ENCODE measurements around the gene DUSP6. TPM values are rescaled to one million over a fixed set of nuclear protein-coding genes. Genes with fewer than 3 reads are reported as not detected.

The DUSP6 gene
- total RNA-seq, 1 experiment from 2014 or later: 20.3 TPM

DNA sequence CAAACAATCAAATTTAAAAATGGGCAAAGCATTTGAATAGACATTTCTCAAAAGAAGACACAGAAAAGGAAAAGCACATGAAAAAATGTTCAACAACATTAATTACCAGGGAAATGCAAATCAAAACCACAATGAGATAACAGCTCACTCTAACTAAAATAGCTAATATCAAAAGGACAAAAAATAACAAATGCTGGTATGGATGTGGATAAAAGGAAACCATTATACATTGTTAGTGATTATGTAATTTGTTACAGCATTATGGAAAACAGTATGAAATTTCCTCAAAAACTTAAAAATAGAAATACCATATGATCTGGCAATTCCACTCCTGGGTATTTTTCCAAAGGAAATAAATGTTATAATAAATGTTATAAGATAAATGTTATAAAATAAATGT lies 52.9 kb downstream of the DUSP6 start:
- Histone ChIP-seq H3K9me3 (ENCODE audit: control insufficient read depth, insufficient read depth, low read depth, low read length) (no peaks in the 10 kb centered on the region), H3K27me3 (ENCODE audit: control insufficient read depth, insufficient read depth, low read length) (no peaks in the 10 kb centered on the region), H3K4me1 (ENCODE audit: control insufficient read depth, insufficient read depth, low read length) (no peaks in the 10 kb centered on the region), H3K4me3 (ENCODE audit: low read depth in 2 of 2, low read length in 2 of 2) (no peak overlapping the region), H3K27ac (ENCODE audit: low read length) (no peak overlapping the region), H3K36me3 (ENCODE audit: control insufficient read depth, insufficient read depth, low read length) (no peaks in the 10 kb centered on the region)
- TF ChIP-seq, protein P1, sequence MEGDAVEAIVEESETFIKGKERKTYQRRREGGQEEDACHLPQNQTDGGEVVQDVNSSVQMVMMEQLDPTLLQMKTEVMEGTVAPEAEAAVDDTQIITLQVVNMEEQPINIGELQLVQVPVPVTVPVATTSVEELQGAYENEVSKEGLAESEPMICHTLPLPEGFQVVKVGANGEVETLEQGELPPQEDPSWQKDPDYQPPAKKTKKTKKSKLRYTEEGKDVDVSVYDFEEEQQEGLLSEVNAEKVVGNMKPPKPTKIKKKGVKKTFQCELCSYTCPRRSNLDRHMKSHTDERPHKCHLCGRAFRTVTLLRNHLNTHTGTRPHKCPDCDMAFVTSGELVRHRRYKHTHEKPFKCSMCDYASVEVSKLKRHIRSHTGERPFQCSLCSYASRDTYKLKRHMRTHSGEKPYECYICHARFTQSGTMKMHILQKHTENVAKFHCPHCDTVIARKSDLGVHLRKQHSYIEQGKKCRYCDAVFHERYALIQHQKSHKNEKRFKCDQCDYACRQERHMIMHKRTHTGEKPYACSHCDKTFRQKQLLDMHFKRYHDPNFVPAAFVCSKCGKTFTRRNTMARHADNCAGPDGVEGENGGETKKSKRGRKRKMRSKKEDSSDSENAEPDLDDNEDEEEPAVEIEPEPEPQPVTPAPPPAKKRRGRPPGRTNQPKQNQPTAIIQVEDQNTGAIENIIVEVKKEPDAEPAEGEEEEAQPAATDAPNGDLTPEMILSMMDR (IDR thresholded peaks at IDR 0.05): no peak
- TF ChIP-seq TCF7L2 (IDR thresholded peaks at IDR 0.05; ENCODE audit: low read depth, low read length) (no peak), POLR2AphosphoS5 (IDR thresholded peaks at IDR 0.05; ENCODE audit: low read depth, low read length) (no peak), SIN3A (IDR thresholded peaks at IDR 0.05; ENCODE audit: borderline replicate concordance, insufficient read depth, low read depth, low read length) (no peak)
- TF ChIP-seq, protein P2, sequence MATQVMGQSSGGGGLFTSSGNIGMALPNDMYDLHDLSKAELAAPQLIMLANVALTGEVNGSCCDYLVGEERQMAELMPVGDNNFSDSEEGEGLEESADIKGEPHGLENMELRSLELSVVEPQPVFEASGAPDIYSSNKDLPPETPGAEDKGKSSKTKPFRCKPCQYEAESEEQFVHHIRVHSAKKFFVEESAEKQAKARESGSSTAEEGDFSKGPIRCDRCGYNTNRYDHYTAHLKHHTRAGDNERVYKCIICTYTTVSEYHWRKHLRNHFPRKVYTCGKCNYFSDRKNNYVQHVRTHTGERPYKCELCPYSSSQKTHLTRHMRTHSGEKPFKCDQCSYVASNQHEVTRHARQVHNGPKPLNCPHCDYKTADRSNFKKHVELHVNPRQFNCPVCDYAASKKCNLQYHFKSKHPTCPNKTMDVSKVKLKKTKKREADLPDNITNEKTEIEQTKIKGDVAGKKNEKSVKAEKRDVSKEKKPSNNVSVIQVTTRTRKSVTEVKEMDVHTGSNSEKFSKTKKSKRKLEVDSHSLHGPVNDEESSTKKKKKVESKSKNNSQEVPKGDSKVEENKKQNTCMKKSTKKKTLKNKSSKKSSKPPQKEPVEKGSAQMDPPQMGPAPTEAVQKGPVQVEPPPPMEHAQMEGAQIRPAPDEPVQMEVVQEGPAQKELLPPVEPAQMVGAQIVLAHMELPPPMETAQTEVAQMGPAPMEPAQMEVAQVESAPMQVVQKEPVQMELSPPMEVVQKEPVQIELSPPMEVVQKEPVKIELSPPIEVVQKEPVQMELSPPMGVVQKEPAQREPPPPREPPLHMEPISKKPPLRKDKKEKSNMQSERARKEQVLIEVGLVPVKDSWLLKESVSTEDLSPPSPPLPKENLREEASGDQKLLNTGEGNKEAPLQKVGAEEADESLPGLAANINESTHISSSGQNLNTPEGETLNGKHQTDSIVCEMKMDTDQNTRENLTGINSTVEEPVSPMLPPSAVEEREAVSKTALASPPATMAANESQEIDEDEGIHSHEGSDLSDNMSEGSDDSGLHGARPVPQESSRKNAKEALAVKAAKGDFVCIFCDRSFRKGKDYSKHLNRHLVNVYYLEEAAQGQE (IDR thresholded peaks at IDR 0.05; ENCODE audit: insufficient read depth in 1 of 2, low read depth in 2 of 2, low read length in 1 of 2): no peak
- ATAC-seq (no peak), DNase-seq (ENCODE audit: low read depth, low spot score) (no peak)
- in situ Hi-C loops (cut with HindIII; ENCODE audit: low pct_unique_long_range_greater_than_20kb, low sequenced_read_pairs): no loop called here
- CTCF ChIA-PET: no interaction called here
- intact Hi-C loops (cut with micrococcal nuclease; ENCODE audit: unreplicated experiment): no loop called here
- BruUV-seq (replicated peaks): no TSS peak
- POLR2A ChIA-PET: no interaction called here

Other genes starting within 250 kb of the DUSP6 start
- gene GALNT4, start 172.3 kb upstream of the DUSP6 start, total RNA-seq (2021; ENCODE audit: unreplicated experiment): 5.1 TPM
- gene POC1B, start 173.5 kb upstream of the DUSP6 start, total RNA-seq (2021; ENCODE audit: unreplicated experiment): 7.3 TPM

All from Panc1 (cell line).